Measurements from ENCODE around the gene ANO2.

GRCh38 chr12:5533368-5533767 is 411.7 kb downstream of the ANO2 start:
- TF ChIP-seq POLR2AphosphoS5 (IDR thresholded peaks at IDR 0.05; ENCODE audit: low read depth) = no peak
- TF ChIP-seq EZH2 (IDR thresholded peaks at IDR 0.05; ENCODE audit: low read depth, unreplicated experiment) = no peak
- TF ChIP-seq ZNF331 (CRISPR knock-in tag; IDR thresholded peaks at IDR 0.05; ENCODE audit: low read depth) = no peak

Data from GM23338 (cell line).